ENCODE data around the gene NDUFAF3. TPM values are rescaled to one million over a fixed set of nuclear protein-coding genes. Genes with fewer than 3 reads are reported as not detected.

The NDUFAF3 gene
- total RNA-seq, 2 experiments from 2014 or later: 84.5 to 93.2 TPM

DNA sequence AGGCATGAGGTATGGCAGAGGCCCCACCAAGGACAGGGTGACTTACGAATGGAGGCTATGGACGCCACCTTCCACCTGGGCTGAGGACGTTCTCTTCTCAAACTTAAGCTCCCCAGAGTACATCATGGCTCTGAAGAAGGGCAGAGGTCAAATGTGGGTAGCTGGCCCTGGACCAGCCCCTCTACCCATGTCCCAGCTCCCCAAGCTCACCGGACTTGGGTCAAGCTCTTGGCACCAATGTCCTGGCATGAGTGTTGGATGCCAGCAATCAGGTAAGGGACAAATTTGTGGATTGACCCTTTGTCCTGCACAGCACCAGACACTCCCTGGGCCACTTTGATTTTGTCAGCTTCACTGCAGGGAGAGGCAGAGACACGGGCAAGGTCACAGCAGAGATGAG lies 2.5 kb downstream of the NDUFAF3 start:
- peaks cover 44% of the 10 kb centered on the region for H3K36me3 Mint-ChIP-seq (ENCODE audit: low read depth)
- DNase-seq: no peak
- no peaks in the 10 kb centered on the region for H3K27me3 Mint-ChIP-seq
- H3K4me1 Mint-ChIP-seq: peaks cover 64% of the 10 kb centered on the region
- no peaks in the 10 kb centered on the region for H3K9me3 Mint-ChIP-seq
- no peak overlapping the region for H3K4me3 Mint-ChIP-seq
- ChIA-PET CTCF (interaction anchor here (1.3 to 9.3 kb wide), 2 partner anchors 9 to 17 kb away, joined by 6 to 100 read pairs; partner anchors contain the start of gene WDR6), POLR2A (no interaction called here)
- H3K27ac Mint-ChIP-seq: no peak overlapping the region

DNA sequence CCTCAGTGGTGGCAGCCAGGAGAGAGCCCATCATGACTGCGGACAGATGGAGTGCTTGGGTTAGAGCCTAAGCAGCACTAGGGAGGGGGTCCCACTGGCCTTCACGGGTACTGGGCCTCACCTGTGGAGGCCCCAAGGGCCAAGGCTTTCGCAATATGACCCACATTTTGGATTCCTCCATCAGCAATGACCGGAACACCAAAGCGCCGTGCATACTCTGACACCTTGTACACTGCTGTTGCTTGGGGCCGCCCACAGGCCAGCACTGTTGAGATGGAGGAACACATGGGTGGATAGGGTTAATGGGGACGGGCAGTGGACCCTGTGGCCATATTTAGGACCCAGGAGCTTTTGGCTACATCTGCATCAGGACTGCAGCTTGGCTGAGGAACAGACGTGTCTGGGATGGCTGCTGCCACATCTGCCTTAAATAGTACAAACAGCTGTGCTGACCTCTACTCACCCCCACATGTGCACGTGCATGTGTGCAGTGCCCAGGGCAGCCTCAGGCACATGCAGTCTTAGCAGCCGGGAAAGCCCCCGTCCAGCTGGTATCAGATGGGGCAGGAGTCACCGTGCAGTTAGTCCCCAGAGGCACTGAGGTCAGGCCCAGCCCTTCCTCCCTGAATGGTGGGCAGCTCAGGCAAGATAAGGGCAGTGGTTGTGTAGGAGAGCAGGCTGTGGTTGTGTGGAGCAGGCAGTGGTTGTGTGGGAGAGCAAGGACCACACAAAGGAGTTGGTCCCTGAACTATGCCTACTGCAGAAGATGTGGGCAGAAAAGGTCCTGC lies 3.3 kb downstream of the NDUFAF3 start:
- H3K27me3 Mint-ChIP-seq: no peaks in the 10 kb centered on the region
- ChIA-PET CTCF (interaction anchor here (0.6 to 1.4 kb wide), 2 partner anchors 22 to 172 kb away, joined by 3 read pairs; no protein-coding TSS in a partner anchor), POLR2A (no interaction called here)
- no peak overlapping the region for H3K4me3 Mint-ChIP-seq
- H3K27ac Mint-ChIP-seq: no peak overlapping the region
- no peaks in the 10 kb centered on the region for H3K9me3 Mint-ChIP-seq
- peaks cover 59% of the 10 kb centered on the region for H3K4me1 Mint-ChIP-seq
- peaks cover 44% of the 10 kb centered on the region for H3K36me3 Mint-ChIP-seq (ENCODE audit: low read depth)
- DNase-seq: no peak

DNA sequence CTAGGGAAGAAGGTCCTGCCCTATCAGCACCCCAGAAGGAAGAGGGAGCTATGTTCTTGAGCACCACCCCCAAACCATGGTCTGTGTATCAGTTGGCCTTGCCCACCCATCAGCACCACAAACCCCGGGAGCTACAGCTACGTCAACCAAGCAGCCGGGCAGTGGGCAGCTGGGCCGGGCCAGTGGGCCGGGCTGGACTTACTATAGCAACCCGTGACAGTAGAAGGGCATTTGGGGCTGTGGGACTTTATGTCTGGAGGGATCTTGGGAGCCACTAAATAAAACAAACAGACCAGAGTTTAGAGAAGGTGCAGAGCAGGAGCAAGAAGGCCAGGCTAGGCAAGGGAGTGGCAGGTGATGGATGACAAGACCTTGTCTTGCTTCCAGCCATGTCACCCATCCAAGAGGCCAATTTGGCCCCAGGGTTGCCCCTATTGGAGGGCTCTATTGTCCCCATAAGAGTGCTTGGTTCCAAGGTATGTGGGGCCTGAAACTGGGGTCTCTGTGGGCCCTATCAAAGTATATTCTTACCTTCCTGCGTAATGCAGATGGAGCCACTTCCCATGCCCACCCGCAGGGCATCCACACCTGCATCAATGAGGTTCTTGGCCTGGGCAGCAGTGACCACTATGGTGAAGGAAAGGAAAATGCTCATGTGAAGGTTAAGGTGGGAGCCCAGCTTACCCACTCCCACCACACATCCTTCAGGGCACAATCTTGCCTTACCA lies 4.0 kb downstream of the NDUFAF3 start:
- ChIA-PET POLR2A (no interaction called here), CTCF (interaction anchor here (0.6 to 1.5 kb wide), 3 partner anchors 19 to 173 kb away, joined by 3 to 6 read pairs (median 3); partner anchors contain the start of gene WDR6)
- Mint-ChIP-seq H3K4me3 (no peak overlapping the region), H3K9me3 (no peaks in the 10 kb centered on the region), H3K27me3 (no peaks in the 10 kb centered on the region), H3K36me3 (ENCODE audit: low read depth) (peaks cover 47% of the 10 kb centered on the region), H3K27ac (no peak overlapping the region), H3K4me1 (peaks cover 59% of the 10 kb centered on the region)
- no peak for DNase-seq

DNA sequence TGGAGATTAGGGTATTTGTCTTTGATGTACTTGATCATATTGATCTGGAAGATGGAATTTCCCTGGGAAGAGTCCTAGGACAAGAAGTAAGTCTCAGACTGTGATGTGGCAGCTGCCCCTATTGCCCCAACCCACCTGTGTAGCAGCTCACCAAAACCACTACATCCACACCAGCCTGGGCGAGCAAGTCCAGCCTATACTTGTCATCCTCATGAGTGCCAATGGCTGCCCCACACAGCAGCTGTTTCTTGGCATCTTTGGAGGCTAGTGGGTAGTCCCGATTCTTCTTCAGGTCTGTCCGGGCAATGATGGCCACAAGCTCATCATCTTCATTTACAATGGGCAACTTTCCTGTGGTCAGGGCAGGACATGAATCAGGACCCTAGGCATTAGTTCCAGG lies 4.6 kb downstream of the NDUFAF3 start:
- H3K36me3 Mint-ChIP-seq (ENCODE audit: low read depth): peaks cover 51% of the 10 kb centered on the region
- no peak overlapping the region for H3K4me3 Mint-ChIP-seq
- H3K4me1 Mint-ChIP-seq: peaks cover 59% of the 10 kb centered on the region
- ChIA-PET POLR2A (no interaction called here), CTCF (interaction anchor here (1.0 to 1.5 kb wide), 3 partner anchors 13 to 24 kb away, joined by 3 to 6 read pairs (median 3); partner anchors contain the start of gene WDR6)
- H3K27ac Mint-ChIP-seq: no peak overlapping the region
- no peak for DNase-seq
- no peaks in the 10 kb centered on the region for H3K27me3 Mint-ChIP-seq
- no peaks in the 10 kb centered on the region for H3K9me3 Mint-ChIP-seq

DNA sequence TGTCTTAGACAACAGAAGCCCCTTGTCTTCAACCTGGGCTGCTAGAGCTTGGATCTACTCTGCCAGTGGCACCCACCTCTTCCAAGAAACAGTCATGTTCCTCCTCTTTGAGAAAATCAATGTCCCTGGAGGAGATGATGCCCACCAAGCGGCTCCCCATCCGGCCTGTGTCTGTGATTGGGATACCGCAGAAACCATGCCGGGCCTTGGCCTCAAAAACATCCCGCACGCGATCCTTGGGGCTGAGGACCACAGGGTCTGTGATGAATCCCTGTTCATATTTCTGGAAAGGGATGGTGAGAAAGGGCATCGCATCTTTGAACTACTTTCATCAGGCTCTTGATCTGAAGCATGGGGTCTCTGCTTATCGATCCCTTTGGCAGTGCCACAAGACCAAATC lies 5.7 kb downstream of the NDUFAF3 start:
- Mint-ChIP-seq H3K27me3 (no peaks in the 10 kb centered on the region), H3K4me1 (peaks cover 56% of the 10 kb centered on the region), H3K4me3 (no peak overlapping the region), H3K36me3 (ENCODE audit: low read depth) (peaks cover 55% of the 10 kb centered on the region), H3K9me3 (no peaks in the 10 kb centered on the region), H3K27ac (peak overlapping the region; percentile 46)
- ChIA-PET POLR2A (no interaction called here), CTCF (interaction anchor here (1.5 to 1.9 kb wide), 2 partner anchors 13 to 20 kb away, joined by 4 to 6 read pairs; partner anchors contain the start of gene WDR6)
- no peak for DNase-seq

DNA sequence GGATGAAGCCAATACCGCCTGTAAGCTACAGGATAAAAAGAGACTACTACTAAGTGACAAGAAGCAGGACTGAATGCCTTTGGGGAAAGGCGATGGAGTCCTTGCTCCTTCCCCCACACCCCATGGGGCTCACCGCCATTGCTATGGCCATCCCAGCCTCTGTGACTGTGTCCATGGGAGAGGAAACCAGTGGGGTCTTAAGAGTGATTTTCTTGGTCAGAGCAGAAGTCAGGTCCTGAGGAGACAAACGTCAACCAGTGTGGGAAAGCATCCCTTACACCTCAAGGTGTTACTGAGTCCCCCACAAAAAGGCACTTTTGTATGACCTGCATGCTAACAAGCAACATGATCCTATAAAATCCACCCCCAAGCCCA lies 6.4 kb downstream of the NDUFAF3 start:
- peaks cover 51% of the 10 kb centered on the region for H3K36me3 Mint-ChIP-seq (ENCODE audit: low read depth)
- ChIA-PET POLR2A (interaction anchor here (1.1 to 1.5 kb wide), 2 partner anchors 21 to 65 kb away, joined by 3 to 5 read pairs; partner anchors contain the start of genes QRICH1 and WDR6), CTCF (interaction anchor here (1.1 to 1.9 kb wide), 3 partner anchors 12 to 21 kb away, joined by 3 to 8 read pairs (median 4); partner anchors contain the start of gene WDR6)
- DNase-seq: no peak
- H3K4me1 Mint-ChIP-seq: peaks cover 50% of the 10 kb centered on the region
- H3K4me3 Mint-ChIP-seq: peak overlapping the region; percentile 85
- H3K9me3 Mint-ChIP-seq: no peaks in the 10 kb centered on the region
- H3K27ac Mint-ChIP-seq: peak overlapping the region; percentile 91
- H3K27me3 Mint-ChIP-seq: no peaks in the 10 kb centered on the region

DNA sequence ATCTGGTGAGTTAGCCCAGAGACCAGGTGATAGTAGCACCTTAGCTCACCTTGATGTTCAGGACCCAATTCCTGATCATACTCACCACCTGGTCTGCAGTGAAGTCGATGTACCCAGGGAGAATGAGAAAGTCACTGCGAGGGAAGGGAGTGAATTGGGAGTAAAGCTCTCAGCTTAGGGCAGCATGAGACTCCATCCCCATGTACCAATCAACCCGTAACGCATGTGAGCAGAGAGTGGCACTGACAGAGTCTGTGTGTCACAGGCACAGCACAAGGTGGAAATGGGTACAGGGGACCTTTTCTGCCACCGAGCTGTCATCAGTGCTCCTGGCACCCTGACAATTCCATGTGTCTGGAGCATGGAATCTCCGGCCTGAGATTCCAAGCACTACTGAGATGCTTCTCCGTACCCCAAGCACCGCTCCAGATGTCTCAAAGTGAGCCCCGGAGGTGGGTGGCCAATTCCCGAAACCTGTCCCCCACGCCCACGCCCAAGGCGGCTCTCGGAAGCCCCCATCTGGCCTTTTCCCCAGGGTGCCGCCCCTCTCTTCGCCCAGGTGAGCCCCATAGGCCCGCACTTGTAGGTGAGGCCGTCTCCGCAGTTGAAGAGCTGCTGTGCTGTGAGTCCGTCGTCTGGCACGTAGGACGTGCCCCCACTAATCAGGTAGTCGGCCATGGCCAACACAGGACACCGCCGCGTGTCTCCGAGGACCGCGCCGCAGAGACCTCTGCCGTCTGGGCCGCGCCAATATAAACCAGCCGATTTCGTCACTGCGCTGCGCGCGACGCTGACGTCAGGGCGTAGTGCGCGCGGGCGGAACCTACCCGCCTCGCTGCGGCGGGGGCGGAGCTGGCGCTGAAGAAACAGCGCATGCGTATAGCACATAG lies 7.0 kb downstream of the NDUFAF3 start, which contains the start of gene IMPDH2:
Gene IMPDH2, minus strand, starts transcription at position 726 of the 890 bp plus-strand sequence. Its CDS starts 48 bp downstream, at position 678.
- peak; percentile 93 for DNase-seq
- ChIA-PET CTCF (interaction anchor here (0.6 to 1.9 kb wide), 5 partner anchors 12 to 115 kb away, joined by 3 to 8 read pairs (median 4); partner anchors contain the start of gene WDR6), POLR2A (interaction anchor here (0.5 to 1.5 kb wide), 5 partner anchors 8 to 247 kb away, joined by 3 to 5 read pairs (median 4); partner anchors contain the start of genes QRICH1 and WDR6)
- peaks cover 46% of the 10 kb centered on the region for H3K4me1 Mint-ChIP-seq
- H3K9me3 Mint-ChIP-seq: no peaks in the 10 kb centered on the region
- H3K36me3 Mint-ChIP-seq (ENCODE audit: low read depth): peaks cover 46% of the 10 kb centered on the region
- peak within 1 kb of the TSS; percentile 85 for H3K4me3 Mint-ChIP-seq
- H3K27me3 Mint-ChIP-seq: no peaks in the 10 kb centered on the region
- peak within 1 kb of the TSS; percentile 91 for H3K27ac Mint-ChIP-seq

DNA sequence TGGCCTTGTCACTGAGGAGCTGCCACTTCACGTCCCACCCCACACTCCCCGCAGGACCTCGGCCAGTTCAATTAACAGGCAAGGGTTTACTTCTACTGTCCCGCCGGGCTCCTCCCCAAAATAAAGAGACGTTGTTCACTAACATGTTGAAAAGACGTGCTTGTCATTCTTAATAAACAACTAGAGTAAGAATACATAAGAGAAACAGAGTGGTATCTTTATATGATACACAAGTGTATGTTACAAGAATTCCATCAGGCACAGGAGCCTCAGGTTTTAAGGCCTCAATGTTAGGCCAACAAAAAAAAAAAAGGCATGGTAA lies 7.6 kb downstream of the NDUFAF3 start:
- ChIA-PET CTCF (interaction anchor here (0.6 to 1.9 kb wide), 4 partner anchors 15 to 115 kb away, joined by 3 to 8 read pairs (median 5); partner anchors contain the start of gene WDR6), POLR2A (interaction anchor here (0.5 to 1.5 kb wide), 5 partner anchors 9 to 247 kb away, joined by 3 to 5 read pairs (median 4); partner anchors contain the start of genes QRICH1 and WDR6)
- Mint-ChIP-seq H3K9me3 (no peaks in the 10 kb centered on the region), H3K4me3 (peak overlapping the region; percentile 85), H3K27me3 (no peaks in the 10 kb centered on the region), H3K36me3 (ENCODE audit: low read depth) (peaks cover 43% of the 10 kb centered on the region), H3K4me1 (peaks cover 40% of the 10 kb centered on the region), H3K27ac (peak overlapping the region; percentile 91)
- no peak for DNase-seq

DNA sequence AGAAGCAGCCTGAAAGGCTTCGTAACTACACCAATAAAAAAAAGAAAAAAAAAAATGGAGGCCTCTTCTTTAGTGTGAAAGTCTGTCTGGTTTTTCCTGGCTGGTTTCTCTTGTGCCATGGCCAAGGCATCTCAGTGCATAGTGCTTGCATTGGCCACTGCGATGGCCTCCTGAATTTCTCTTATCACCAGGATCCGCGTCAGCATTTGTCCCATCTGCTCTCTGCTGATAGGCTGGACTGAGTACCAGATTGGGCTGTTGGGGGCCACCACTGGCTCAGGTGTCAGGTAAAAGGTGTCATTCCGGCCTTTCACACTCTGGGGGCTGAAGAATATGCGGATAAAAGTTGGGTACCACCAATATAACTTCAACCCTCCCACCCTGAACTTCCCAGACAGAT lies 8.4 kb downstream of the NDUFAF3 start:
- no peak for DNase-seq
- Mint-ChIP-seq H3K9me3 (no peaks in the 10 kb centered on the region), H3K27me3 (no peaks in the 10 kb centered on the region), H3K4me1 (peaks cover 34% of the 10 kb centered on the region), H3K36me3 (ENCODE audit: low read depth) (peaks cover 45% of the 10 kb centered on the region), H3K27ac (peak overlapping the region; percentile 69), H3K4me3 (no peak overlapping the region)
- ChIA-PET CTCF (interaction anchor here (1.1 to 4.8 kb wide), 3 partner anchors 9 to 20 kb away, joined by 3 to 31 read pairs (median 4); partner anchors contain the start of gene NDUFAF3), POLR2A (interaction anchor here (0.6 kb wide), 1 partner anchor 358 kb away, joined by 3 read pairs; no protein-coding TSS in a partner anchor)

DNA sequence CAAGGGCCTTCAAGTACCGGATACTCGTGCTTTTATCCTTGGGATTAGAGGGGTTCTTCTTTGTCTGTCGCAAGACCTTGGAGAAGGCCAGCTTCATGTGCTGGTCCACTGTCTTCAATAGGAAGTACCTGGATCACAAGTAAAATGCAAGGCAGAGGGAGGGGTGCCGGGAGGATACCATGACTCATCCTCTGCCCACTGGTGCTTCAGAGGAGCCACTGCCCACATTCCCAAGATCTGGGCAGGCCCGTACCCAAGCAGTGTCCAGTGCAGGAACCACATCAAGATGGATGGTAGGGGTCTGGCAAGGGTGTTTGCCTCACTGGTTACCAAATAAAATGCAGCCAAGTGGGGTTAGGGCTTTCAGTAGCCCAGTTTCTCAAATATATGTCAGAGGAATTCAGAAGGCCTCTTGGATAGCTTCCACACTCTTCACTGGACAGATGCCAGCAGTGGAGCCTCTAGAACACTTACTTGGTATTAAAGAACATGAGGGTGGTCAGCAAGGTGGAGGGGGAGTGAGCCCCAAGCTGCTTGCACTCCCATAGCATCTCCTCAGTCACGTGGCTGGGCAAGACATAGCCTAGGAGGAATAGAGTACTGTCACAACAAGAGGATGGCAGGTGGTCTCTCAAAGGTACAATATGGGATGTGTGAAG lies 10.9 kb downstream of the NDUFAF3 start:
- no peak for DNase-seq
- Mint-ChIP-seq H3K4me3 (no peak overlapping the region), H3K36me3 (ENCODE audit: low read depth) (peaks cover 39% of the 10 kb centered on the region), H3K27me3 (no peaks in the 10 kb centered on the region), H3K27ac (no peak overlapping the region), H3K9me3 (no peaks in the 10 kb centered on the region), H3K4me1 (peaks cover 17% of the 10 kb centered on the region)
- CTCF ChIA-PET: interaction anchor here (0.6 to 4.8 kb wide), 5 partner anchors 9 to 205 kb away, joined by 3 to 31 read pairs (median 3); partner anchors contain the start of gene NDUFAF3
- POLR2A ChIA-PET: no interaction called here

DNA sequence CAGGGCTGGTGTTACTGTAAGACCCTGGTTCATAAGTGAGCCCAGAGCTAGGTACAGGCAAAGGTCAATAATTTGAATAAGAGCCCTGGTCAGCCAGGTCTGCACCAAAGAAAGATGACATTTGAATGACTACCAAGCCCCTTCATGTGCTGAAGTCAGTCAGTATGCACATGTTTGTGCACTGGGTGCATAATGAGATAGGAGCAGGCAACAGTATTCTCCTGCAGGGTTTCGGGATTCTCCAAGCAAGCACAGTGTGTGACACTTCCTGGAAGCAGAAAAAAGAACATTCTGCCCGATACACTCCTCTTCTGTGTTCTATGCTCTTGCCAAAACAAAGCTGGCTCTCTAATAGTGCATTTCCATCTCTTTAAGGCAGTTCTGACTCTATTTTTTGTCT lies 12.7 kb downstream of the NDUFAF3 start:
- no peak for DNase-seq
- ChIA-PET POLR2A (no interaction called here), CTCF (interaction anchor here (1.0 to 4.8 kb wide), 4 partner anchors 11 to 65 kb away, joined by 3 to 31 read pairs (median 7); partner anchors contain the start of gene NDUFAF3)
- no peaks in the 10 kb centered on the region for H3K27me3 Mint-ChIP-seq
- H3K4me3 Mint-ChIP-seq: no peak overlapping the region
- H3K9me3 Mint-ChIP-seq: no peaks in the 10 kb centered on the region
- H3K4me1 Mint-ChIP-seq: peaks cover 1% of the 10 kb centered on the region
- no peak overlapping the region for H3K27ac Mint-ChIP-seq
- peaks cover 37% of the 10 kb centered on the region for H3K36me3 Mint-ChIP-seq (ENCODE audit: low read depth)
